GM18498 (cell line): ENCODE results near the gene PTH1R.

Source experiments
- ATAC-seq: cut with Tn5 transposase; IDR thresholded peaks from one replicate; pipeline ENCODE4 v1.9.1; 2021; ENCODE audit warnings: mild to moderate bottlenecking, moderate library complexity; ENCODE audit not compliant: unreplicated experiment

Gene PTH1R

GRCh38 chr3:46897829-46898320 lies 20.4 kb downstream of the PTH1R start:
- ATAC-seq: no peak

GRCh38 chr3:46898321-46899150 lies 21.0 kb downstream of the PTH1R start:
- no peak for ATAC-seq

- no peak for ATAC-seq
These were observed 21.9 kb downstream of the PTH1R start for GRCh38 chr3:46899151-46900006.

- no peak for ATAC-seq
These were observed 22.4 kb downstream of the PTH1R start for GRCh38 chr3:46900007-46900292.

- no peak for ATAC-seq
These were observed 22.8 kb downstream of the PTH1R start for GRCh38 chr3:46900356-46900755.

- ATAC-seq: no peak
These were observed 23.5 kb downstream of the PTH1R start for GRCh38 chr3:46901061-46901460.

GRCh38 chr3:46901591-46902187 lies 24.2 kb downstream of the PTH1R start:
- no peak for ATAC-seq

- ATAC-seq: no peak
These were observed 24.7 kb downstream of the PTH1R start for GRCh38 chr3:46902188-46902631.

- ATAC-seq: no peak
These were observed 26.1 kb downstream of the PTH1R start for GRCh38 chr3:46903341-46904302.

GRCh38 chr3:46904303-46905212 lies 27.0 kb downstream of the PTH1R start:
- ATAC-seq: no peak

- no peak for ATAC-seq
These were observed 27.7 kb downstream of the PTH1R start for GRCh38 chr3:46905213-46905560.

GRCh38 chr3:46905661-46906451 lies 28.3 kb downstream of the PTH1R start:
- no peak for ATAC-seq

- ATAC-seq: no peak
These were observed 29.0 kb downstream of the PTH1R start for GRCh38 chr3:46906471-46907058.

GRCh38 chr3:46907271-46907670 lies 29.8 kb downstream of the PTH1R start:
- ATAC-seq: no peak

GRCh38 chr3:46907960-46908293 lies 30.4 kb downstream of the PTH1R start:
- ATAC-seq: no peak

GRCh38 chr3:46908294-46908985 lies 30.9 kb downstream of the PTH1R start:
- no peak for ATAC-seq

- ATAC-seq: no peak
These were observed 31.5 kb downstream of the PTH1R start for GRCh38 chr3:46908986-46909534.
